GM18526 (cell line): ENCODE data around the gene DXO.
A peak's percentile ranks its signal among the peaks of the same experiment; 100 is the strongest.

ENCODE experiments used
- POLR2A ChIP-seq: IDR thresholded peaks from 3 replicates; pipeline ENCODE4 v1.6.1; 2011; ENCODE audit not compliant: insufficient read length; ENCODE audit errors: extremely low read depth

DXO gene

DNA sequence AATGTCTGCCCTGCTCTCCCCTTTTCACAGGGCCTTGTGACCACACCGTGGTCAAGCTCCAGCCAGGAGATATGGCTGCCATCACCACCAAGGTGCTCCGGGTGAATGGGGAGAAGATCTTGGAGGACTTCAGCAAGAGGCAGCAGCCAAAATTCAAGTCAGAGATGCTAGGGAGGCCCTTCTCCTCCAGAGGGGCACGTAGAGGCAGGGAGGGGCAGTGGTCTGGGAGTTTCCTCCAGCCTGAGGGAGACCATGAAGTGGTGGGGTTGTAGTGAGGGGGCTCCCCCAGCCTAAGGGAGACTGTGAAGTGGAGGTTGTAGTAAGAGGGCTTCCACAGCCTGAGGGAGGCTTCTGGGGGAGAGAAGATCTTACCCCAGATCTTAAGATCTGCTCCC, 4.0 kb downstream of the DXO start:
- TF ChIP-seq POLR2A, result no peak

DNA sequence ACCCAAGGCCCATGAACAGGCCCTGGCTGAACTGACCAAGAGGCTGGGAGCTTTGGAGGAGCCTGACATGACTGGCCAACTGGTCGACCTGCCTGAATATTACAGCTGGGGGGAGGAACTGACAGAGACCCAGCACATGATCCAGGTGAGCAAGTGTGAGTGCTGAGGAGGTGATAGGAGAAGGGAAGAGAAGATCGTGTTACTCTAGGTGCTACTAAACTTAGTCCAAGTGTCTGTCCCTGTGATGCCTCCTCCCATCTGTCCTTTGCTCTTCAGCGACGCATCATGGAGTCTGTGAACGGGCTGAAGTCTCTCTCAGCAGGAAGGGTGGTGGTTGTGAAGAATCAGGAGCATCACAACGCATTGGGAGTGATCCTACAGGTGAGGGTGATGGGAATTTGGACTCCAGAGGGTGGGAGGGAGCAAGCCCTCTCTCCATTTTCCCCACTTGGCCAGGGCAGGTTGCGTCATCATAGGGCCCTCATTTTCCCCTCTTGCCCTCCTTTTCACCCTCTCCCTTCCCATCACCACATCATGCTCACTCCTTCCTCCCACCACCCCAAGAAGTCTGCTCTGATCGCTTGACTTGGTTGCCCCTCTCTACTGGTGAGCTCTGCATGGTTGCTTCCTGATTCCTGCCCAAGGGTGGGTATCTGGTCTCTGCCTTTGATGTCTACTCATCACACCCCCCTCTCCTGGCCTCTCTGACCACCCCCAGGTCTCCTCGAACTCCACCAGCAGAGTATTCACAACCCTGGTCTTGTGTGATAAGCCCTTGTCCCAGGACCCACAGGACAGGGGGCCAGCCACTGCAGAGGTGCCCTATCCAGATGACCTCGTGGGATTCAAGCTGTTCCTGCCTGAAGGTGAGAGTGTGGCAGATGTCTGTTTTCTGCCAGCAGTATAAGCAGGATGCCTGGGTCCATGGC, 4.7 kb downstream of the DXO start:
- no peak for TF ChIP-seq POLR2A

- no peak for TF ChIP-seq POLR2A
Observed at GRCh38 chr6:31966506-31966905, 5.4 kb downstream of the DXO start.

GRCh38 chr6:31965700-31966099, 6.2 kb downstream of the DXO start:
- no peak for TF ChIP-seq POLR2A

GRCh38 chr6:31963921-31964320, 8.0 kb downstream of the DXO start:
- no peak for TF ChIP-seq POLR2A

DNA sequence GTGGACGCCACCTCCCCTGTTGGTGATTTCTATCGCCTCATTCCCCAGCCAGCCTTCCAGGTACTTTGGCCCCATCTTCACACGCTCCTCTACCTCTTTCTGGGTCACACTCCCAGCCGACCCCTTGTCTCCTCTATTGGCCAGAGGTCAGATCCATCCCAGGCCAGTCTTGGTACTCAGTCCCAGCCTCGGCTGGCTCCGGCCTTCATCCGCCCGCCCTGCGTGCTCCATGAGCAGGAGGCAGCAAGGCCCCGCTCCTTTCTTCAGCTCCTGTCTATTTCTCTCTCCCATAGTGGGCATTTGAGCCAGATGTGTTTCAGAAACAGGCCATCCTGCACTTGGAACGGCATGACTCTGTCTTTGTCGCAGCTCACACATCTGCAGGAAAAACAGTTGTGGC, 10.3 kb downstream of the DXO start:
- no peak for TF ChIP-seq POLR2A

- peak; percentile 86 for TF ChIP-seq POLR2A
Observed at GRCh38 chr6:31958741-31959739, 12.9 kb downstream of the DXO start, which contains the start of the genes NELFE and SKIC2. Gene NELFE, minus strand, starts transcription at chr6:31958971. Its CDS starts 525 bp downstream, at chr6:31958446. Gene SKIC2, plus strand, starts transcription at chr6:31959175. Its CDS starts 18 bp downstream, at chr6:31959193.

DNA sequence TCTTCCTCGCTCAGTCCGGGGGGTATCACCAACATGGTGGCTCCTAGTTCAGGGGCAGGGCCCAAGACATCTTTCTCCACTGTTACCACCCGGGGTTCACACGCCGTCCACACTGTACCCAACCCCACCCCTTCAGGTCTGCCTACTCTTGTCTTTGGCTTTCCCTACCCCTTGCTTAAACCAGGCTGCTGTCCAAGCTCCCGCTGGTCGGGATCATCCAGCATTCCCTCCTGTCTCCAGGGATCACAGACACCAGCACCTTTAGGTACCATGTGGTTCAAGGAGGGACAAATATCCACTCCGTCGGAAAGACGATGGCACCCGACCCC, 13.6 kb downstream of the DXO start:
- no peak for TF ChIP-seq POLR2A

DNA sequence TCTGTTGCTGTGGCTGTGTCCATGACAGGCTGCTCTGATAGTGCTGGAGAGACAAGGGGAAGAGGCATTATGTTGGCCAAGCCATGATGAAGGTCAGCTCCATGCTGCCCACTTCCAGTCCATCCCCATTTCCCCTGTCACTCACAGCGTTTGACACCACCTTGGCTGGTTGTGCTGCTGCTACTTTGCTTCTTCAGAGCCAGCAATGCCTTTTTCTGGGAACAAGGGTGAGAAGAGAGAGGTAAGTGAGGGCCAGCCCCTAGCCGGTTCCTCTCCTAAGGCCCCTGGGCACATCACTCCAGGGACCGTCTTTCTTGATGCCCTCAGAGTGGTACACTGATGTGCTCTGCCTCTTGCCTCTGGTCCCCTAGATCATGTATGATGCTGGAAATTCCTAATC, 15.1 kb downstream of the DXO start:
- TF ChIP-seq POLR2A, result no peak

DNA sequence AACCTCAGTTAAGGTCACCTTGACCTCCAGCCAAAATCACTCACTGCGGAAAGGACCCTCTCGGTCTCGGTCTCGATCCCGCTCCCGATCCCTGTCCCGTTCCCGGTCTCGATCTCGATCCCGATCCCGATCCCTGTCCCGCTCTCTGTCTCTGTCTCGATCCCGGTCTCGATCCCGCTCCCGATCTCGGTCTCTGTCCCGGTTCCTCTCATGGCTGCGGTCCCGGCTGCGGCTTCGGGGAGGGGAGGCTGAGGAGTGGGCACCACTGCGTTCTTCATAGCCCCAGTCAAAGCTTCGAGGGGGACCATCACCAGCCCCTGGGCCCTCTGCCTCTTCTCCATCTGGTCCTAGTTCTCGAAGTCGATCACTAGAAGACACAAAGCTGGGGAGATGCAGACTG, 17.4 kb downstream of the DXO start:
- TF ChIP-seq POLR2A, result no peak

- TF ChIP-seq POLR2A, result no peak
Observed at GRCh38 chr6:31952890-31953289, 19.0 kb downstream of the DXO start.

DNA sequence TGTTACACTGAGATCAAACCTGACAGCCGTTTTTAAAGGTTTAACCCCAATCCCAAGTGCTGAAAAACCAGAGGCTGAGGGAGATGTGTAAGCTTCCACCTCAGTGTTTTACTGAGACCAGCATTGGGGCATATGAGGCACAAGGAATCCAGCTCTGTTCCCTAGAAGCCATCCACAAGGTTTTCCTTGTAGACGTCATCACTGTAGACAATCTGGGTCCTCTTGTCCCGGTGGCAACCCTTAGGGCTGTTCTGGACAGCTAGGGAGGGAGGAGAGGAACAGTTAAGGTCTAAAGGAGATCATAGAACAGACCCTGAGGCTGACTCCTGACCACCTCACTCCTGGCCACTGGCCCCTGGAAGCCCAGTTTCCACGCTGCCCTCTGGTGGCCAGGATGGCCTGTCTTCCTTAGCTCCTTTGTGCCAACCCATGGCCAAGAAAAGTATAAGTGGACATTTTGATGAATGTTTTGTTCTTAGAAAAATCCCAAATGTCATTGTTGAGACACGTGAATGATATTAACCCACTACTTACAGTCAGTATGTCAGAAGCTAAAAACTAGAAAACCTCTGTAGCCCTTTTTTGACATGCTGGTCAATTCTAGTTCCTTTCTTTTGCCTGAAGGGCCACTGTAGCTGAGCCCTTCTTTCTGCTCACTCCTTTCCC, 19.7 kb downstream of the DXO start:
- TF ChIP-seq POLR2A, result no peak

DNA sequence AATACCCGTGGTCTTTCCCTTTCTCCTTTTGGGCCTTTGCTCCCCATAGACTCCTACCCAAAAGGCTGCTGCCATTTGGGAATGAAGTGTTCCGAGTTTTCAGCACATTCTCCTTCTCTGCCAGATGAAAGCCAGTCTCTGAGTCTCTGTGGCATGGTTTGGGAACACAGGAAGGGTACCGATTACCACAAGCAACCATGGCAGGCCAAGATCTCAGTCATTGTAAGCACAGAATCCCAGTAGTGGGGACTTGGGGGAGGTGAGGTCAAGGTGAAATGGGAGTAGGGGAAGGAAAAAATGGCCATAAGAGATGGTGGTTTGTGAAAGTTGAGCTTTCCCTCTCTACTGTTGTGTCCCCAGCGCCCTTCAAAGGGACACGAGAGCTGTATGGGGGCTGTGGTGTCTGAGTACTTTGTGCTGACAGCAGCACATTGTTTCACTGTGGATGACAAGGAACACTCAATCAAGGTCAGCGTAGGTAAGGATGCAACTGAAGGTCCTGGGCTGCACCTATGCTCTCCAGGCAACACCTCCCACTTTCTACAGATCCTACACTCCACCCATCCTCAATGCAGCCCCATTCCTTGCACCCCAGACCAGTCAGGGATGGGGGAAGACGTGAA, 21.9 kb downstream of the DXO start:
- TF ChIP-seq POLR2A, result no peak

DNA sequence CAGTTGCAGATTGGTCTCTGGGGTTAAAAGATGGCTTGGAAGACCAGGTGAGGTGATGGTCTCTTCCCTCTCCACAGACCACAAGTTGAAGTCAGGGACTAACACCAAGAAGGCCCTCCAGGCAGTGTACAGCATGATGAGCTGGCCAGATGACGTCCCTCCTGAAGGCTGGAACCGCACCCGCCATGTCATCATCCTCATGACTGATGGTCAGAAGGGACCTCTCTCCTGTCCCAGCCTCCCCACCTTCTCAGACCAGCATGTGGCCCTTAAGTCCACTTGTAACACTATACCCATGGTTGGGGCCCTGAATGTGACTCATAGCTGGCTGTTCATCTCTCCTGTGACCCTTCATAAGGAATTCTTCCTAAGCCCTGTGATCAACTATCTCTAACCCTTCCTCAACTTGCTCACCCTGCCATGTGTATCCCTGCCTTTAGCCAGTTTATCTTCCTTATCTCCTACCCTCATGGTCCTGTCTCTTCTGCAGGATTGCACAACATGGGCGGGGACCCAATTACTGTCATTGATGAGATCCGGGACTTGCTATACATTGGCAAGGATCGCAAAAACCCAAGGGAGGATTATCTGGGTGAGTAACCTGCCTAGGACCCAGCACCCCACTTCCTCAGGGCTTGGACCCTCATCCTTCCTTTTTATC, 23.1 kb downstream of the DXO start:
- no peak for TF ChIP-seq POLR2A
